NCI-H1417 treated with DMSO at 0.1 percent for 48 hours (cell line): ENCODE measurements around the gene DPEP3.
"Not testable (repeated sequence)": the region's sequence is repeated elsewhere in the genome, so short reads cannot be mapped to it uniquely, and the experiment has no call there.

ENCODE experiments used
- DNase-seq: peaks from one replicate; lab custom pipeline; 2025; lab: John Stamatoyannopoulos, UW

DPEP3 gene

GRCh38 chr16:67945392-67945933 lies 34.8 kb downstream of the DPEP3 start:
- DNase-seq: no peak

- no peak for DNase-seq
Observed at GRCh38 chr16:67944690-67945391, 35.5 kb downstream of the DPEP3 start.

- DNase-seq: no peak
Observed at GRCh38 chr16:67943619-67944504, 36.4 kb downstream of the DPEP3 start, which contains the start of gene LCAT. Gene LCAT, minus strand, starts transcription at chr16:67944120. Its CDS starts 19 bp downstream, at chr16:67944101.

GRCh38 chr16:67943256-67943618 lies 37.1 kb downstream of the DPEP3 start:
- DNase-seq: no peak

- no peak for DNase-seq
Observed at GRCh38 chr16:67942510-67943255, 37.6 kb downstream of the DPEP3 start.

- no peak for DNase-seq
Observed at GRCh38 chr16:67942200-67942509, 38.1 kb downstream of the DPEP3 start.

GRCh38 chr16:67941469-67942199 lies 38.7 kb downstream of the DPEP3 start:
- DNase-seq: no peak

- DNase-seq: no peak
Observed at GRCh38 chr16:67940446-67941089, 39.7 kb downstream of the DPEP3 start.

GRCh38 chr16:67939507-67940445 lies 40.5 kb downstream of the DPEP3 start:
- no peak for DNase-seq

- DNase-seq: not testable (repeated sequence)
Observed at GRCh38 chr16:67937713-67938112, 42.6 kb downstream of the DPEP3 start.

- DNase-seq: no peak
Observed at GRCh38 chr16:67936880-67937605, 43.3 kb downstream of the DPEP3 start.

GRCh38 chr16:67936124-67936879 lies 44.0 kb downstream of the DPEP3 start, which contains the start of gene PSMB10:
Gene PSMB10, minus strand, starts transcription at chr16:67936850. Its CDS starts 101 bp downstream, at chr16:67936749.
- no peak for DNase-seq

GRCh38 chr16:67935402-67936123 lies 44.7 kb downstream of the DPEP3 start:
- peak; percentile 82 for DNase-seq

- DNase-seq: no peak
Observed at GRCh38 chr16:67935101-67935401, 45.2 kb downstream of the DPEP3 start.

GRCh38 chr16:67934306-67935100 lies 45.8 kb downstream of the DPEP3 start:
- DNase-seq: no peak

GRCh38 chr16:67933805-67934204 lies 46.5 kb downstream of the DPEP3 start:
- DNase-seq: no peak

GRCh38 chr16:67932462-67932840 lies 47.8 kb downstream of the DPEP3 start:
- no peak for DNase-seq
